IPS-20b (cell line): ENCODE results near the gene FAAP24.
"Not testable (repeated sequence)": the region's sequence is repeated elsewhere in the genome, so short reads cannot be mapped to it uniquely, and the experiment has no call there.

Experiments used
- H3K27ac ChIP-seq: one replicate; pipeline ENCODE4 v1.5.1; 2013; ENCODE audit warnings: low read length
- H3K27me3 ChIP-seq: 2 replicates; pipeline ENCODE4 v1.6.1; 2013; ENCODE audit warnings: mild to moderate bottlenecking, low read length, inconsistent platforms; ENCODE audit not compliant: insufficient read depth
- H3K36me3 ChIP-seq: 2 replicates; pipeline ENCODE4 v1.6.1; 2013; ENCODE audit warnings: low read depth, mild to moderate bottlenecking, inconsistent platforms, low read length, moderate library complexity; ENCODE audit not compliant: insufficient read depth
- H3K4me1 ChIP-seq: 2 replicates; pipeline ENCODE4 v1.6.1; 2013; ENCODE audit warnings: mild to moderate bottlenecking, control low read depth, inconsistent platforms, low read length, moderate library complexity; ENCODE audit not compliant: insufficient read depth
- H3K4me3 ChIP-seq: 2 replicates; pipeline ENCODE4 v1.5.1; 2013; ENCODE audit warnings: mild to moderate bottlenecking, low read length, inconsistent platforms
- H3K9ac ChIP-seq: 2 replicates; pipeline ENCODE4 v1.6.1; 2013; ENCODE audit warnings: low read depth, mild to moderate bottlenecking, inconsistent platforms, low read length, moderate library complexity
- H3K9me3 ChIP-seq: 2 replicates; pipeline ENCODE4 v1.6.1; 2013; ENCODE audit warnings: mild to moderate bottlenecking, low read depth, low read length, inconsistent platforms; ENCODE audit not compliant: insufficient read depth

Gene FAAP24

GRCh38 chr19:32976223-32976805, 4.3 kb downstream of the FAAP24 start:
- no peaks in the 10 kb centered on the region for H3K9me3 ChIP-seq
- no peak overlapping the region for H3K27ac ChIP-seq
- H3K36me3 ChIP-seq, result peaks cover 31% of the 10 kb centered on the region
- no peak overlapping the region for H3K9ac ChIP-seq
- no peaks in the 10 kb centered on the region for H3K27me3 ChIP-seq
- no peak overlapping the region for H3K4me3 ChIP-seq
- H3K4me1 ChIP-seq, result no peaks in the 10 kb centered on the region

- Histone ChIP-seq H3K4me3 (no peak overlapping the region), H3K27ac (no peak overlapping the region), H3K27me3 (no peaks in the 10 kb centered on the region), H3K9ac (no peak overlapping the region), H3K9me3 (no peaks in the 10 kb centered on the region), H3K36me3 (peaks cover 31% of the 10 kb centered on the region), H3K4me1 (no peaks in the 10 kb centered on the region)
These were observed 5.2 kb downstream of the FAAP24 start for GRCh38 chr19:32977280-32977679.

GRCh38 chr19:32977813-32978212, 5.8 kb downstream of the FAAP24 start:
- not testable (repeated sequence) for H3K4me1 ChIP-seq, H3K27ac ChIP-seq, H3K9me3 ChIP-seq, H3K9ac ChIP-seq, H3K4me3 ChIP-seq, H3K27me3 ChIP-seq
- peaks cover 31% of the 10 kb centered on the region for H3K36me3 ChIP-seq

GRCh38 chr19:32979807-32980206, 7.8 kb downstream of the FAAP24 start:
- not testable (repeated sequence) for H3K9ac ChIP-seq, H3K4me1 ChIP-seq, H3K27ac ChIP-seq, H3K9me3 ChIP-seq, H3K27me3 ChIP-seq, H3K4me3 ChIP-seq
- peaks cover 36% of the 10 kb centered on the region for H3K36me3 ChIP-seq

GRCh38 chr19:32982488-32982887, 10.4 kb downstream of the FAAP24 start:
- H3K9me3 ChIP-seq, H3K27ac ChIP-seq, H3K4me3 ChIP-seq, H3K4me1 ChIP-seq, H3K27me3 ChIP-seq, H3K9ac ChIP-seq: not testable (repeated sequence)
- peaks cover 44% of the 10 kb centered on the region for H3K36me3 ChIP-seq

- H3K9ac ChIP-seq, H3K4me3 ChIP-seq, H3K9me3 ChIP-seq, H3K4me1 ChIP-seq, H3K27ac ChIP-seq, H3K27me3 ChIP-seq: not testable (repeated sequence)
- peaks cover 57% of the 10 kb centered on the region for H3K36me3 ChIP-seq
These were observed 16.2 kb downstream of the FAAP24 start for GRCh38 chr19:32988254-32988653.

GRCh38 chr19:32988724-32989123, 16.7 kb downstream of the FAAP24 start:
- no peak overlapping the region for H3K9ac ChIP-seq
- peaks cover 59% of the 10 kb centered on the region for H3K36me3 ChIP-seq

GRCh38 chr19:32995966-32996365, 23.9 kb downstream of the FAAP24 start:
- not testable (repeated sequence) for H3K9me3 ChIP-seq, H3K4me1 ChIP-seq, H3K4me3 ChIP-seq, H3K27me3 ChIP-seq, H3K27ac ChIP-seq, H3K9ac ChIP-seq
- H3K36me3 ChIP-seq, result peaks cover 58% of the 10 kb centered on the region

More at GRCh38 chr19:32988724-32989123, 16.7 kb downstream of the FAAP24 start:
- no peak overlapping the region for H3K27ac ChIP-seq
- H3K4me1 ChIP-seq, result no peaks in the 10 kb centered on the region
- H3K27me3 ChIP-seq, result no peaks in the 10 kb centered on the region
- H3K9me3 ChIP-seq, result no peaks in the 10 kb centered on the region
- H3K4me3 ChIP-seq, result no peak overlapping the region

GRCh38 chr19:32997061-32997464, 25.0 kb downstream of the FAAP24 start:
- not testable (repeated sequence) for H3K9ac ChIP-seq, H3K9me3 ChIP-seq, H3K4me3 ChIP-seq, H3K4me1 ChIP-seq, H3K27me3 ChIP-seq, H3K27ac ChIP-seq
- peaks cover 59% of the 10 kb centered on the region for H3K36me3 ChIP-seq

GRCh38 chr19:32997716-32998355, 25.8 kb downstream of the FAAP24 start:
- H3K27ac ChIP-seq, result no peak overlapping the region
- no peaks in the 10 kb centered on the region for H3K4me1 ChIP-seq
- no peak overlapping the region for H3K9ac ChIP-seq
- H3K9me3 ChIP-seq, result no peaks in the 10 kb centered on the region
- H3K4me3 ChIP-seq, result no peak overlapping the region
- peaks cover 62% of the 10 kb centered on the region for H3K36me3 ChIP-seq
- no peaks in the 10 kb centered on the region for H3K27me3 ChIP-seq

- Histone ChIP-seq H3K36me3 (peaks cover 60% of the 10 kb centered on the region), H3K27ac (no peak overlapping the region), H3K4me3 (no peak overlapping the region), H3K4me1 (no peaks in the 10 kb centered on the region), H3K27me3 (no peaks in the 10 kb centered on the region), H3K9ac (no peak overlapping the region), H3K9me3 (no peaks in the 10 kb centered on the region)
These were observed 26.7 kb downstream of the FAAP24 start for GRCh38 chr19:32998722-32999121.

- H3K4me1 ChIP-seq, result no peaks in the 10 kb centered on the region
- no peak overlapping the region for H3K27ac ChIP-seq
- H3K9me3 ChIP-seq, result no peaks in the 10 kb centered on the region
- no peak overlapping the region for H3K9ac ChIP-seq
- peaks cover 47% of the 10 kb centered on the region for H3K36me3 ChIP-seq
- H3K4me3 ChIP-seq, result no peak overlapping the region
- H3K27me3 ChIP-seq, result no peaks in the 10 kb centered on the region
These were observed 28.5 kb downstream of the FAAP24 start for GRCh38 chr19:33000510-33000909.
